ENCODE results near the gene LCNL1.

Gene LCNL1

DNA sequence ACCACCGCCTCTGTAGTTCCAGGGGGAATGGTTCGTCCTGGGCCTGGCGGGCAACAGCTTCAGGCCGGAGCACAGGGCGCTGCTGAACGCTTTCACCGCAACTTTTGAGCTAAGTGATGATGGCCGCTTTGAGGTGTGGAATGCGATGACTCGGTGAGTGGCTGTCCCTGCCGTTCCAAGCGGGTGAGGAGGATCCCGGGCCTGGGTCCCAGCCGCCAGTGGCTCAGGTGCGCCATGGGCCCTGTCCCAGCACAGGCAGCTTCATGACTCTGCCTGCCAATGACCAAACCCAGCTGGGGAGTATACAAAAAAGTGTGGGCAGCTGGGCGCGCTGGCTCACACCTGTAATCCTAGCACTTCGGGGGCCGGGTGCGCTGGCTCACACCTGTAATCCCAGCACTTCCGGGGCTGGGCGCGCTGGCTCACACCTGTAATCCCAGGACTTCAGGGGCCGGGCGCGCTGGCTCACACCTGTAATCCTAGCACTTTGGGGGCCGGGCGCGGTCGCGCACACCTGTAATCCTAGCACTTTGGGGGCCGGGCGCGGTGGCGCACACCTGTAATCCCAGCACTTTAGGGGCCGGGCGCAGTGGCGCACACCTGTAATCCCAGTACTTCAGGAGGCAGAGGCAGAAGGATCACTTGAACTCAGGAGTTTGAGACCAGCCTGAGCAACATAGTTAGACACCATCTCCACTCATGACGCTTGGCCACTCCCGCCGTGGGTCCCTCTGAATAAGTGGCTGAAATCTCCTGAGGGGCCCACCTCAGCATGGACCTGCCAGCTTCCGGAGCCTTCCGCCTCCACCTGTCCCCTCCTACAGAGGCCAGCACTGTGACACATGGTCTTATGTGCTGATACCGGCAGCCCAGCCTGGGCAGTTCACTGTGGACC is 29.7 kb upstream of the LCNL1 start:
- Histone ChIP-seq H3K27ac (no peak overlapping the region), H3K4me3 (no peak overlapping the region)
- DNase-seq (ENCODE audit: low spot score): no peak
- TF ChIP-seq CTCF (IDR thresholded peaks at IDR 0.05): no peak

DNA sequence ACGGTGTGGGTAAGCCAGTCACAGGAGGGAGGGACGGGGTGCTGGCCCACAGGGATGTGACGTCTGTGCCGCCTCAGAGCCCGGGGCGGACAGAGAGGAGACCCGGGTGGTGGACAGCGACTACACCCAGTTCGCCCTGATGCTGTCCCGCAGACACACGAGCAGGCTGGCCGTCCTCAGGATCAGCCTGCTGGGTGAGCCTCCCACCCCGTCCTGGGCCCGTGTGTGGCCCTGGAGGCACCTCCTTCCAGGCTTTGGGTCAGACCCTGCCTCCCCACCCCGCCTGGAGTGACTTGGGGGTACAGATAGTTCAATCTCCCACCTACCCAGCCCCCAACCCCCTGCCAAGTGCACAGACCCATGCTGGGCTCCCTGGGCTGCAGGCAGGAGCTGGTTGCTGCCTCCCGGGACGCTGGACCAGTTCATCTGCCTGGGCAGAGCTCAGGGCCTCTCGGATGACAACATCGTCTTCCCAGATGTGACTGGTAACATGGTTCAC is 29.0 kb upstream of the LCNL1 start:
- Histone ChIP-seq H3K4me3 (no peak overlapping the region), H3K27ac (no peak overlapping the region)
- DNase-seq (ENCODE audit: low spot score): no peak
- TF ChIP-seq CTCF (IDR thresholded peaks at IDR 0.05): no peak

- no peak overlapping the region for H3K27ac ChIP-seq
- TF ChIP-seq CTCF (IDR thresholded peaks at IDR 0.05): no peak
- DNase-seq (ENCODE audit: low spot score): no peak
- no peak overlapping the region for H3K4me3 ChIP-seq
These were observed 28.3 kb upstream of the LCNL1 start for GRCh38 chr9:136954270-136955083.

- Histone ChIP-seq H3K4me3 (no peak overlapping the region), H3K27ac (no peak overlapping the region)
- DNase-seq (ENCODE audit: low spot score): no peak
- no peak for TF ChIP-seq CTCF (IDR thresholded peaks at IDR 0.05)
These were observed 27.4 kb upstream of the LCNL1 start for GRCh38 chr9:136955202-136955942.

DNA sequence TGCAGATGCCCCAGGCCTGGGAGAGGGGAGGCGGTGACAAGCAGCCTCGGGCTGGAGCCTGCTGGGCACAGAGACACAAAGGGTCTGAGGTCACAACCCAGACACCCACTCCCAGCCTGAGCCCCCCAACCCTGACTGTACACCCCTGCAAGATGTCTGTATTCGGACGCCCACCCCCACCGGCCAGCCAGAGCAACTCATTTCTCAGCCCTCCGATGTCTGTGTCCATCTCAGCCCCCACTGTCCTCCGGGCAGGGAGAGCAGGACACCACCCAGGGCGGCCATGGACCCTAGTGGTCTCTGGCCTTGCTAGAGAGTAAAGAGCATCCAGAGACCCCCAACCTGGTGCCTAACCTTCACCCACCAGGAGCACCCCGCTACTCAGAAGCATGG is 26.9 kb upstream of the LCNL1 start:
- no peak for DNase-seq (ENCODE audit: low spot score)
- Histone ChIP-seq H3K4me3 (no peak overlapping the region), H3K27ac (no peak overlapping the region)
- no peak for TF ChIP-seq CTCF (IDR thresholded peaks at IDR 0.05)

DNA sequence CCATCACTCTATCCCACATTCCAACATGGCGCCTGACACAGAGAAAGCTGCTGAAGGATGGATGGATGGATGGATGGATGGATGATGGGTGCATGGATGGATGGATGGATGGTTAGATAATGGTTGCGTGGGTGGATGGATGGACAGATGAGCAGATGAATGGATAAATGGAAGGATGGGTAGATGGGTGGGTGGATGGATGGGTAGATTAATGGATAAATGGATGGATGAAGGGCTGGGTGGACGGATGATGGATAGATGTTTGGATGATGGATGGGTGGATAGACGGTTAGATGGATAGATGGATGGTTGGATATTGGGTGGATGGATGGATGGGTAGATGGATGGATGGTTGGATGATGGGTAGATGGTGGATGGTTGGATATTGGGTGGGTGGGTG is 26.2 kb upstream of the LCNL1 start:
- H3K4me3 ChIP-seq: no peak overlapping the region
- TF ChIP-seq CTCF (IDR thresholded peaks at IDR 0.05): no peak
- DNase-seq (ENCODE audit: low spot score): no peak
- no peak overlapping the region for H3K27ac ChIP-seq

Data from coronary artery (tissue), 2 donors.